K562 (cell line): ENCODE measurements around the gene NME9. TPM values are rescaled to one million over a fixed set of nuclear protein-coding genes. Genes with fewer than 3 reads are reported as not detected.

Experiments used
- ATAC-seq: fragments of 200-7000 bp; cut with Tn5 transposase; 3 replicates; pipeline ENCODE4 v1.9.1; 2020; ENCODE audit warnings: moderate library complexity
- BruUV-seq: library from RNA; stranded (reverse); fragments of 400-500 nt; replicated peaks from 2 replicates; lab custom pipeline; 2021; lab: Mats Ljungman, UMichigan
- CTCF ChIA-PET: fragments of 300-600 bp; formaldehyde crosslinking; extraction: SDS; loops from one replicate; lab custom pipeline; 2021; ENCODE audit warnings: low intra/inter-chr PET ratio; lab: Yijun Ruan, JAX
- POLR2A ChIA-PET: fragments of 300-600, 350-650 bp; sonication (Branson Sonifier 250); formaldehyde crosslinking; extraction: SDS; loops from one replicate; lab custom pipeline; 2021; ENCODE audit warnings: antibody characterized with exemption, inconsistent platforms; lab: Yijun Ruan, JAX
- DNase-seq, 4 experiments: peaks; one replicate each; pipeline versions ENCODE4 v3.0.0 to v3.0.0-alpha.2; 2011 to 2018; ENCODE audit warnings: low spot score in 3 of 4, mixed read lengths in 3 of 4; ENCODE audit errors: extremely low read depth in 1 of 4
- FAIRE-seq: peaks from 2 replicates; lab custom pipeline; 2011; peaks lifted over from hg19 to GRCh38; lab: Jason Lieb, UNC
- H2AFZ ChIP-seq: 2 replicates; pipeline ENCODE4 v1.6.0; 2011; ENCODE audit warnings: low read depth, low read length, control low read depth, inconsistent platforms
- H3K27ac ChIP-seq: fragments of 200-600 bp; 3 replicates; pipeline ENCODE4 v1.8.0; 2011; ENCODE audit warnings: low read depth, mild to moderate bottlenecking, control low read depth, inconsistent platforms, low read length, moderate library complexity, mixed read lengths; ENCODE audit errors: extremely low read depth
- H3K27me3 ChIP-seq, 2 experiments: fragments of 300-600 bp in 1 of 2; 2 replicates in 1 of 2; 3 replicates in 1 of 2; pipeline versions ENCODE4 v1.6.0 to v1.8.0; 2011; ENCODE audit warnings: inconsistent platforms in 2 of 2, low read length in 2 of 2, mild to moderate bottlenecking in 1 of 2, mixed read lengths in 1 of 2, moderate library complexity in 1 of 2; ENCODE audit not compliant: control insufficient read depth in 2 of 2, insufficient read depth in 2 of 2
- H3K36me3 ChIP-seq: fragments of 300-600 bp; 3 replicates; pipeline ENCODE4 v1.8.0; 2011; ENCODE audit warnings: mild to moderate bottlenecking, low read length, inconsistent platforms; ENCODE audit not compliant: control insufficient read depth, insufficient read depth
- H3K4me1 ChIP-seq, 2 experiments: fragments of 200-600 bp in 1 of 2; replicated peaks in 1 of 2; 2 replicates in 1 of 2; 3 replicates in 1 of 2; pipeline versions ENCODE4 v1.5.1 to v1.8.0; 2011; ENCODE audit warnings: inconsistent platforms in 2 of 2, low read length in 2 of 2, mild to moderate bottlenecking in 1 of 2, mixed read lengths in 1 of 2, moderate library complexity in 1 of 2; ENCODE audit not compliant: control insufficient read depth in 2 of 2, insufficient read depth in 2 of 2
- H3K4me2 ChIP-seq: 2 replicates; pipeline ENCODE4 v1.6.1; 2011; ENCODE audit warnings: low read length, control low read depth, inconsistent platforms, mixed read lengths; ENCODE audit not compliant: insufficient read depth
- H3K4me3 ChIP-seq: fragments of 200-600 bp; sonication (generic), shearing (Covaris generic); 2 replicates; pipeline ENCODE4 v1.5.1; 2016; ENCODE audit warnings: control low read depth, inconsistent platforms
- H3K79me2 ChIP-seq: fragments of 200-600 bp; 3 replicates; pipeline ENCODE4 v1.8.0; 2011; ENCODE audit warnings: low read length, inconsistent platforms; ENCODE audit not compliant: control insufficient read depth, insufficient read depth
- H3K9ac ChIP-seq, 2 experiments: 2 replicates each; pipeline versions ENCODE4 v1.6.0 to v1.6.1; 2011; ENCODE audit warnings: low read depth in 2 of 2, low read length in 2 of 2, control low read depth in 1 of 2, inconsistent platforms in 1 of 2, mild to moderate bottlenecking in 1 of 2, mixed read lengths in 1 of 2; ENCODE audit not compliant: insufficient read depth in 1 of 2
- H3K9me1 ChIP-seq: one replicate; pipeline ENCODE4 v1.6.0; 2011; ENCODE audit warnings: inconsistent platforms, mild to moderate bottlenecking, low read length, moderate library complexity; ENCODE audit not compliant: control insufficient read depth, insufficient read depth
- H3K9me3 ChIP-seq: replicated peaks from 2 replicates; pipeline ENCODE4 v1.5.1; 2011; ENCODE audit warnings: low read depth, low read length, inconsistent platforms; ENCODE audit not compliant: control insufficient read depth, insufficient read depth
- H4K20me1 ChIP-seq: replicated peaks from 2 replicates; pipeline ENCODE4 v1.6.1; 2011; ENCODE audit warnings: low read length, inconsistent platforms, mixed read lengths; ENCODE audit not compliant: control insufficient read depth, insufficient read depth
- ATF1 ChIP-seq, 2 experiments: fragments of 450-650 bp in 1 of 2; IDR thresholded peaks; 2 replicates each; pipeline ENCODE4 v1.6.1; 2016; ENCODE audit warnings: missing compliant biosample characterization in 1 of 2, missing genetic modification characterization in 1 of 2
- CBFB ChIP-seq: sonication (generic); formaldehyde crosslinking; IDR thresholded peaks from 2 replicates; pipeline ENCODE4 v1.4.0; 2020; ENCODE audit warnings: mild to moderate bottlenecking, missing genetic modification reagents
- CCNT2 ChIP-seq: IDR thresholded peaks from 2 replicates; pipeline ENCODE4 v1.6.1; 2011; ENCODE audit warnings: borderline replicate concordance, low read depth, mild to moderate bottlenecking, moderate library complexity, mixed read lengths, low read length; ENCODE audit not compliant: insufficient read length; ENCODE audit errors: extremely low read depth
- EP400 ChIP-seq: fragments of 450-650 bp; IDR thresholded peaks from 2 replicates; pipeline ENCODE4 v1.6.1; 2017; ENCODE audit warnings: antibody characterized with exemption, mild to moderate bottlenecking, moderate library complexity
- ETS1 ChIP-seq: conservative IDR thresholded peaks from 2 replicates; pipeline ENCODE4 v1.6.1; 2011; ENCODE audit warnings: low read depth, mild to moderate bottlenecking, low read length; ENCODE audit not compliant: control insufficient read depth
- FIP1L1 ChIP-seq: fragments of 200-400 bp; formaldehyde crosslinking; IDR thresholded peaks from 2 replicates; pipeline ENCODE4 v1.6.1; 2018; ENCODE audit warnings: mild to moderate bottlenecking, low read depth, low read length; ENCODE audit not compliant: poor library complexity, severe bottlenecking
- KLF16 ChIP-seq: IDR thresholded peaks from 2 replicates; pipeline ENCODE4 v1.6.1; 2016; ENCODE audit warnings: antibody characterized with exemption
- MNT ChIP-seq, 2 experiments: fragments of 450-650 bp; conservative IDR thresholded peaks; 2 replicates each; pipeline ENCODE4 v1.6.1; 2017; ENCODE audit warnings: mild to moderate bottlenecking in 2 of 2, moderate library complexity in 2 of 2
- NFIC ChIP-seq: fragments of 450-650 bp; IDR thresholded peaks from 2 replicates; pipeline ENCODE4 v1.6.1; 2017; ENCODE audit warnings: mild to moderate bottlenecking, inconsistent platforms
- RBFOX2 ChIP-seq: fragments of 200-400 bp; formaldehyde crosslinking; IDR thresholded peaks from 2 replicates; pipeline ENCODE4 v1.6.1; 2017; ENCODE audit warnings: low read depth, mild to moderate bottlenecking, low read length, moderate library complexity
- RFX1 ChIP-seq: fragments of 450-650 bp; IDR thresholded peaks from 2 replicates; pipeline ENCODE4 v1.6.1; 2016; ENCODE audit warnings: mild to moderate bottlenecking, moderate library complexity
- SREBF1 ChIP-seq: fragments of 150-350 bp; IDR thresholded peaks from 2 replicates; pipeline ENCODE4 v1.6.1; 2014; ENCODE audit warnings: antibody characterized with exemption, low read depth, low read length, borderline replicate concordance
- ZBED1 ChIP-seq: IDR thresholded peaks from 2 replicates; pipeline ENCODE4 v1.6.1; 2014
- ZBTB26 ChIP-seq: fragments of 450-650 bp; formaldehyde crosslinking; IDR thresholded peaks from 2 replicates; pipeline ENCODE4 v1.4.0; 2022; ENCODE audit warnings: missing genetic modification characterization
- ZEB2 ChIP-seq: fragments of 450-650 bp; IDR thresholded peaks from 2 replicates; pipeline ENCODE4 v1.6.1; 2016
- ZKSCAN3 ChIP-seq: fragments of 250-450 bp; sonication (Bioruptor Pico); IDR thresholded peaks from 2 replicates; pipeline ENCODE4 v1.4.0; 2020
- ZNF282 ChIP-seq: sonication (generic); formaldehyde crosslinking; IDR thresholded peaks from 2 replicates; pipeline ENCODE4 v1.8.1; 2023; ENCODE audit warnings: missing genetic modification reagents
- ZNF384 ChIP-seq: IDR thresholded peaks from 2 replicates; pipeline ENCODE4 v1.6.1; 2012; ENCODE audit warnings: low read depth, low read length, improper control_type of control experiment
- ZNF695 ChIP-seq: fragments of 450-650 bp; formaldehyde crosslinking; IDR thresholded peaks from 2 replicates; pipeline ENCODE4 v1.4.0; 2020; ENCODE audit warnings: mild to moderate bottlenecking, moderate library complexity
- ZNF830 ChIP-seq: fragments of 250-450 bp; sonication (Bioruptor Pico); IDR thresholded peaks from 2 replicates; pipeline ENCODE4 v1.5.0; 2021; ENCODE audit warnings: mild to moderate bottlenecking
- WGBS: fragments of 100-300 bp; shearing (Covaris generic); methylation state at CpG from one replicate; pipeline ENCODE4 v1.1.6; 2016; ENCODE audit warnings: low coverage, mixed read lengths; ENCODE audit not compliant: insufficient coverage; ENCODE audit errors: missing lambda C conversion rate; 5-methylcytosine and 5-hydroxymethylcytosine counted together
- in situ Hi-C: fragments of 300-500 bp; cut with MboI; formaldehyde crosslinking; loops from 4 replicates; pipeline ENCODE4 v1.15.0; 2018; ENCODE audit warnings: inconsistent platforms, mixed read lengths
- intact Hi-C: fragments of 100-400 bp; cut with micrococcal nuclease; formaldehyde crosslinking; loops from 2 replicates; pipeline ENCODE4 v1.14.2; 2022
- polyA plus RNA-seq, 8 experiments: library from polyadenylated mRNA; depleted of rRNA in 4 of 8; stranded (reverse) in 5 of 8; unstranded in 3 of 8; fragments of >200 nt; fragmentation: Nextera tagmentation in 2 of 8; fragmentation: Illumina TruSeq in 1 of 8; extraction: Ambion mirVana in 2 of 8; extraction: Trizol in 1 of 8; gene quantifications; 2 replicates each; pipeline versions ENCODE4 v1.2.1 to v1.2.3, GENCODE V29; 2011 to 2014; ENCODE audit warnings: inconsistent platforms in 1 of 8, missing spikeins in 1 of 8
- total RNA-seq, 7 experiments: library from RNA; depleted of rRNA in 6 of 7; stranded (reverse); fragments of >200 nt in 6 of 7; fragmentation: Illumina TruSeq in 2 of 7; extraction: Trizol in 2 of 7; gene quantifications; 2 replicates each; pipeline versions ENCODE4 v1.2.1 to v1.2.3, GENCODE V29; 2011 to 2021; ENCODE audit warnings: low replicate concordance in 1 of 7

Gene NME9
- total and polyA plus RNA-seq, 9 of the 15 experiments (the other 6 are each of a cell fraction or from before 2014, with no cell fraction given), result 0.05 to 0.15 (median 0.13) TPM; not detected in 6

GRCh38 chr3:138360869-138361525, 31.3 kb upstream of the NME9 start:
- Histone ChIP-seq H3K9me3 (no peaks in the 10 kb centered on the region), H4K20me1 (no peaks in the 10 kb centered on the region), H3K9ac (no peak overlapping the region)
- POLR2A ChIA-PET, result no interaction called here
- no peak for DNase-seq
- 20% methylated on average over 9 of the region's 9 CpGs for WGBS
- TF ChIP-seq ATF1 (CRISPR knock-in tag; IDR thresholded peaks at IDR 0.05) (no peak), ATF1 (tag; IDR thresholded peaks at IDR 0.05) (no peak), MNT (conservative IDR thresholded peaks at IDR 0.05) (no peak), NFIC (no peak), ZKSCAN3 (CRISPR knock-in tag) (no peak), ZBTB26 (CRISPR knock-in tag) (no peak), ZNF695 (CRISPR knock-in tag) (no peak), FIP1L1 (no peak), ZNF282 (no peak), RFX1 (no peak), RBFOX2 (no peak), EP400 (no peak), CBFB (CRISPR knock-in tag) (no peak), ZNF384 (no peak), ZEB2 (no peak), KLF16 (no peak), ZNF830 (CRISPR knock-in tag) (no peak), ZBED1 (no peak), SREBF1 (no peak), ETS1 (no peak), CCNT2 (no peak)
- TF ChIP-seq, all 486 proteins: peak for 0
- no TSS peak for BruUV-seq
- Histone ChIP-seq H3K4me2 (no peak overlapping the region), H3K36me3 (no peaks in the 10 kb centered on the region), H3K27me3 (peaks cover 0 to 16% of the 10 kb centered on the region in 2 experiments; a peak in 3 of 5 replicates), H3K4me3 (no peak overlapping the region), H2AFZ (no peak overlapping the region), H3K27ac (no peak overlapping the region), H3K79me2 (no peaks in the 10 kb centered on the region), H3K9me1 (peaks cover 4% of the 10 kb centered on the region), H3K4me1 (no peaks in the 10 kb centered on the region; a peak in 1 of 5 replicates)
- no peak for ATAC-seq
- CTCF ChIA-PET, result no interaction called here
- in situ Hi-C loops, result no loop called here
- FAIRE-seq, result no peak
- intact Hi-C loops, result no loop called here
